NCI-H748 (cell line): ENCODE data around the gene PPP1R36.
"Not testable (repeated sequence)": the region's sequence is repeated elsewhere in the genome, so short reads cannot be mapped to it uniquely, and the experiment has no call there.

Source experiments
- DNase-seq: peaks from one replicate; lab custom pipeline; 2025; ENCODE audit not compliant: unreplicated experiment; lab: John Stamatoyannopoulos, UW

PPP1R36 gene

GRCh38 chr14:64518229-64518628, 31.5 kb upstream of the PPP1R36 start:
- no peak for DNase-seq

GRCh38 chr14:64520699-64521098, 29.1 kb upstream of the PPP1R36 start:
- DNase-seq = no peak

GRCh38 chr14:64522591-64523355, 27.0 kb upstream of the PPP1R36 start:
- no peak for DNase-seq

GRCh38 chr14:64525354-64525753, 24.4 kb upstream of the PPP1R36 start:
- DNase-seq = no peak

- no peak for DNase-seq
Observed at GRCh38 chr14:64531567-64531966, 18.2 kb upstream of the PPP1R36 start.

GRCh38 chr14:64536488-64537245, 13.1 kb upstream of the PPP1R36 start:
- DNase-seq = no peak

- peak; percentile 99 for DNase-seq
Observed at GRCh38 chr14:64540208-64541202, 9.3 kb upstream of the PPP1R36 start, which contains the start of gene HSPA2. Gene HSPA2, plus strand, starts transcription at chr14:64540741. Its CDS starts 109 bp downstream, at chr14:64540850.

- peak; percentile 21 for DNase-seq
Observed at GRCh38 chr14:64541261-64541971, 8.3 kb upstream of the PPP1R36 start.

GRCh38 chr14:64541972-64542835, 7.6 kb upstream of the PPP1R36 start:
- DNase-seq = peak; percentile 31

- no peak for DNase-seq
Observed at GRCh38 chr14:64542836-64543201, 6.9 kb upstream of the PPP1R36 start.

GRCh38 chr14:64544607-64545312, 5.0 kb upstream of the PPP1R36 start:
- DNase-seq = no peak

GRCh38 chr14:64549016-64549415, 745 bp upstream of the PPP1R36 start:
- no peak for DNase-seq

GRCh38 chr14:64550621-64551333, 1.0 kb downstream of the PPP1R36 start:
- DNase-seq = peak; percentile 62

- no peak for DNase-seq
Observed at GRCh38 chr14:64554556-64554955, 4.8 kb downstream of the PPP1R36 start.

GRCh38 chr14:64556526-64556925, 6.8 kb downstream of the PPP1R36 start:
- no peak for DNase-seq

GRCh38 chr14:64558216-64558615, 8.5 kb downstream of the PPP1R36 start:
- DNase-seq = not testable (repeated sequence)

- DNase-seq = no peak
Observed at GRCh38 chr14:64561631-64562030, 11.9 kb downstream of the PPP1R36 start.

- no peak for DNase-seq
Observed at GRCh38 chr14:64562436-64562835, 12.7 kb downstream of the PPP1R36 start.
